Cerebellar cortex (tissue), 1 donor: ENCODE data around the gene C1orf105.
A peak's percentile ranks its signal among the peaks of the same experiment; 100 is the strongest.
"Not testable (repeated sequence)": the region's sequence is repeated elsewhere in the genome, so short reads cannot be mapped to it uniquely, and the experiment has no call there.

Experiments used
- DNase-seq: peaks from one replicate; pipeline ENCODE4 v3.0.0-alpha.2; 2015; ENCODE audit warnings: low spot score

The C1orf105 gene

DNA sequence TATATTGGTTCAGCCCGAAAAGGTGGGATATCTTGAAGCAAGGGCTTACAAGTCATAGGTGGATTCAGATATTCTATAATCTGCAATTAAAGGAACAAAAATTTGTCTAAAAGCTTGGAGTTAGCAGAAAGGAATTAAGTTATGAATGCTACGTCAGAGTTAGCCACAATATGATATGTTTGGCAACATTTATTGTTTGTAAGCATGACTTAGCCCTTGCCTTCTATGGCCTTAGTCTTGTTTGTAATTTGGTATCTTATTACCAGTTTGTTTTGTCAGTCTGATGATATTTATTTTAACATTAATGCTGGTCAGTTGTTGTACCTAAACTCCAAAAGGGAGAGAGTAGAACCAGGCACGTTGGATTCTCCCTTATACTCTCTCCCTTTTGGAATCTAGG, 69.4 kb downstream of the C1orf105 start:
- DNase-seq, result no peak

DNA sequence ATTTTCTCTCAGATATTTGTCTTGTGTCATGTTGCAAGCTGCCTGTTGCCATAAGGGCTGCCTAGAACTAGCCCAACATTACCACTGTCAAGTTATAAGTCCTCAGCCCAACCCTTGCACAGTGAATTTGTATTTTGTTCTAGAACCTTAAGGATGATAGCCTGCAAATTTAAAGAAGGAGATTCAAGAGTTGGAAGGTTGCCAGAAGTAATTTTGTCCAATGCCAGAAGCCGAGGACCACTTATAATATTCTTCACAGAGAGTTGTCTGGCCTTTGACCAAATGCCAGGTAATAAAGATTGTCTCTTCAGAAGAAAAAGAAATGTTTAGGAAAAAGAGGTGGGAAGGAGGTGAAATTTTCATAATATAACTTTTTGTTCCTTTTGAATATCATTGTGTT, 71.9 kb downstream of the C1orf105 start:
- no peak for DNase-seq

DNA sequence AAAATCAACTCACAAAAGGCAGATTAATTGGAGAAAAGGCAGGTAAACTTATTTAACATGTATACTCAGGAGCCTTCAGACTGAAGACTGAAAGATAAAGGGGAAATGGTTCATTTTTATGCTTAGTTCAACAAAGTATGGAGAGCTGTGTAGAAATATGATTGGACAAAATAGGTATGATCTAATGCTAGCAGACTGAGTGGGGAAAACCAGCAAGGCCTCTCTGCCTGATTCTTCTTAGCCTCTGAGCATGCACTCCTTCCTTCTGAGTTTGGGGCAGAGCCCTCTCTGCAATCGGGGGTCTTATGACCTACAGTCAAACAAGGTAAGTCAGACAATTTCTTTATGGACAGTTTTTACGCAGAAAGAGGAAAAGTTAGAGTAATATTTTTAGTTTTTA, 73.7 kb downstream of the C1orf105 start:
- no peak for DNase-seq

DNA sequence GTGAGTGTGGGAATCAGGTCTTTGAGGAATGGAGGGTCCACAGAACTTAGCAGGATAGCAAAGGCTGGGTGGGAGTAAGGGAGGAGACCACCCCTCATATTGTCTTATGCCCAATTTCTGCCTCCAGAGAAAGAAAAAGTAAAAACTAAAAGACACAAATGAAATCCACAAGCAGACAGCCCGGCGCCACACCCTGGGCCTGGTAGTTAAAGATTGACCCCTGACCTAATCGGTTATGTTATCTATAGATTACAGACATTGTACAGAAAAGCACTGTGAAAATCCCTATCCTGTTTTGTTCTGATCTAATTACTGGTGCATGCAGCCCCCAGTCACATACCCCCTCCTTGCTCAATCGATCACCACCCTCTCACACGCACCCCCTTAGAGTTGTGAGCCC, 75.6 kb downstream of the C1orf105 start:
- not testable (repeated sequence) for DNase-seq

DNA sequence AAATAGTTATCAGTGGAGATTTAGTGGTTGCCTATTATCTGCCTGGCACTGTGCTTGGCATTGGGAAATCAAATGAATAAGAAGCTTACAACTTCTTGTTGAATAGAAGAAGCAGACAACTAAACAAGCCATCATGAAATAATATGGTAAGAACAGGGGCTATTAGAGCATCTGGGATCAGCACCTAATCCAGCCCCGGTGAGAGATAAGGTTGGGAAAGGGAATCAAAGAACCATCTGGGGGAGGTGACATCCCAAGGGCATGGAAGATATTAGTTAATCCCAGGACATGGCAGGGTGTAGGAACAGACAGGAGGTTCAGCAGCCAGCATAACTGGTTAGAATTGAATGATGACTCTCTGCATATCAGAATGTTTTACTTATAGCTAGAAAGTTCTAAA, 76.2 kb downstream of the C1orf105 start:
- no peak for DNase-seq

DNA sequence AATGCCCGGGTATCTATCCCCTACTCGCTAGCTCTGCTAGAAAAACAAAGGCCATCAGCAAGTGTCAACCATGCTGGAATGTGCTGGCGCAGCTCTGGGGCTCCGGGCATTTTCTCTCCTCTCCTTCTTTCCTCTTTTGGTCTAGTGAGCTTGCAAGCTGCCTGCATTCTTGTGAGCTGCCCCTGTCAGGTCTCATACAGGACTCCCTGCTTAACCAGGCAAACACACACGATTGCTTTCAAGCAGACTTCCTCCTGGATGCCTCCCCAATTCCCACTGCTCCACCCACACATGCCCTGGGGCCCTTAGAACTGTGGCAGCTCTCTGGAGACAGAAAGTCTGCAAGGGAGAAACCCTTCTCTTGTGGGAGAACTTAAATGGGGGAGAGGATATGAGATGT, 76.7 kb downstream of the C1orf105 start:
- peak; percentile 12 for DNase-seq

DNA sequence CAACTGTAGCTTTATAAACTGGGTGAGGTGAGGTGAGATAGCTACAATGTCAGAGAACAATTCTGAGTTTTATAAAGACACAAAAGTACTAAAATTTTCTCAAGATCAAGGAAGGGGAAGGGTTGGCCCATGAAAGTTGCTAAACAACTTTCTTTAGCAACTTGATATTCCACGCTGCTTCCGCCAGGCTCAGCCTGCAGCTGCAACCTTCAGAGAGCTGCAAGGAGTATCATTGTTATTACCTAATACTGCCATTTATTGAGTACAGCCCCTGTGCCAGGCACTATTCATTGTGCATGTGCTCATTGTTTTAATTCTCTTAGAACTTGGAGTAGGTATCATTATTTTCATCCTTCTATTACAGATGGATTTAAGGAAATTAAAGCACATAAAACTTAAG, 78.4 kb downstream of the C1orf105 start:
- no peak for DNase-seq

DNA sequence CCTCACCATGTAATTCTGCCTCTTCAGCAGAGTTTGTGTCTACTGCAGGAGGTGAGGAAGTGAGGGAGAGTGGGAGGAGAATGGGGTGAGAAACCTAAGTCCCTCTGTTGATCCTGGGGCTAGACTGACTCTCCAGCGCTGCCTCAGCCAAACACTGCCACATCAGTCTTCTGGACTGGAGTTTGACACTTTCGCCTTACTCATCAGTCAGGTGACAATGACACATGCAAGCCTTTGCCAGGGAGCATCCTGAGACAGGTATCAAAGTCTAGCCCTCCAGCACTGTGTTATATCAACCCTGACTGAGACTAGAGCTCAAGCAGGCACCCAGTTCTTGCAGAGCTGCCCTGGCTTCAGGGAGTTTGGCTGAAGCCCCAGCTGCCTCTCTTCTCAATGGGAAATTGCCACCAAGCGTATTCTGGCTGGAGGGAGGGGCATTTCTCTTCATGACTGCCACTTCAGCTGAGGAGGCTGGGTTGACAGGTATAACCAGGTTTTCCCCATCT, 79.2 kb downstream of the C1orf105 start:
- DNase-seq, result no peak

DNA sequence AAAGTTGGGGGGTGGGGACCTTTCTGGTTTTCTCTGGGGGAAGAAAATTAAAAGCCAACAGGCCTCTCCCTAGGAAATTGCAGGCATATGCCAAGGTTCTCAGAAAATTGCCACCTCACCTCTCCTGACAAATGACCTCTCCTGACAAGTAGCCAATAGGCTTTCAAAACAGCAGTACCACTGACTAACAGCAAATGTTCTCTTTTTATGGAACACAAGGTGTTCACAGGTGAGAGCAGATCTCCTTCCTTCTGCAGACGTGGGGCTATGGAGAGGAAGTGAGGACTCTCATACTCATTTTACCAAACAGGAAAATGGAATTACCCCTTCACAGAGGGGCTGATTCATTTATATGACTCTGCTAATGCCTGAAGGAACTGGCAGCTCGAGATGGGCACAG, 79.7 kb downstream of the C1orf105 start:
- DNase-seq, result no peak

DNA sequence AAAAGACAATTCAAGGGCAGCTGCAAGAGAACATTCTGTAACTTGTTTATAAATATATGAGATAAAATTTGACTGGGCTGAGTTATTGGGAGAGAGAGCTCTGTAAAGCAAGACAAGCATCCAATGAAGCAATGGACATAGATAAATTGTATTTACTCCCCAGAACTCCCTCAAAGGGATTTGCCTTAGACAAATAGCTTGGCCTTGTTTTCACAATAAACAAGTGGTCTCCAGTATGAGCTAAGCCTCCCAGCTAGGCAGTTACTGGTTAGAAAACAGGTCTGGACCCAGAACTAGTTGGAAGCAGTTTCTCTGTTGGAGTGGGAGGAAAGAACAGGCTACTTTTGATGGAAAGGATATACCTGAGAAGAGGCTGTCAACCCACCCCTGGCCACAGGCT, 87.3 kb downstream of the C1orf105 start:
- no peak for DNase-seq

DNA sequence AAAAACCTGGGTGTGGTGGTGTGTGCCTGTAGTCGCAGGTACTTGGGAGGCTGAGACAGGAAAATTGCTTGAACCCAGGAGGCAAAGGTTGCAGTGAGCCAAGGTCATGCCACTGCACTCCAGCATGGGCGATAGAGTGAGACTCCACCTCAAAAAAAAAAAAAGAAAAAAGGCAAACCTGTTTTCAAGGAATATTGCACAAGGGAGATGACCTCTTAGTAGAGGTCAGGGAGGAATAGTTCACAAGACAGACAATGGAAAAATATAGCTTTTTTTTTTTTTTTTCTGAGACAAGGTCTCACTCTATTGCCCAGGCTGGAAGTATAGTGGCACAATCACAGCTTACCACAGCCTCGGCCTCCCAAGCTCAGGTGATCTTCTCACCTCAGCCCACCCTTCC, 90.0 kb downstream of the C1orf105 start:
- no peak for DNase-seq

DNA sequence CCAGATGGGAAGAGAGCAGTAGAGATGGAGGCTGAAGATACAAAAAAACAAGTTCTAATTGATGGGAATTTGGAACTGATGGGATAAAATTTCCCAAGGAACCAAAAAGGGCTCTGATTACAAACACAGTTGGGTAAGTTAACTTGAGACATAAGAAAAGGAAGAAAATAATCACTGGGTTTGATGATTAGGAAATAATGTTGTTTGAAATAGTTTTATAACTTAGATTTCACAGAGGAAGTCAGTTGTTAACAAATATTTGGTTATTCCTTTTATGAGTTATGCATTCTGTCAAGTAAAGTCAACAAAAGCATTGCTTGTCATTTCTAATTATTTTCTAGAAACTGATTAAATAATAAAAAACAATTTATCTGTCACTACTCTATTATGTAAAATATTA, 92.1 kb downstream of the C1orf105 start:
- DNase-seq, result no peak

DNA sequence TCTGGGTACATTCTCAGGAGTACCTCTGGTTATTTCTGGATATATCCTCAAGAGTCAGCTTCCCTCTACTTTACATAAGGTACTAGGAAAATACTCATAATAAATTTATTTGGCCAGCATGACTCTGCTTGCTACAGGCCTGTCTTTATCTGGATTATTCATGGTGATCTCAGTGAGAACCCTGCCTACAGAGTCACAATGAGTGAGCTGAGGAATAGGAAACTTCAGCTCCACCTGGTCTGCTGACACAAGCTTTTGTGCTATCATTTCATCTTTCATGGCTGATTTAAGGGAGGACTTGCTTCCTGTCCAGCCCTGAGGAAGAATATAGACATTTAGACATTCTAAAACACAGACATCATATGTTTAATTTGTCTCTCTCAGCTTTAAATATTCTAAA, 93.0 kb downstream of the C1orf105 start:
- no peak for DNase-seq

DNA sequence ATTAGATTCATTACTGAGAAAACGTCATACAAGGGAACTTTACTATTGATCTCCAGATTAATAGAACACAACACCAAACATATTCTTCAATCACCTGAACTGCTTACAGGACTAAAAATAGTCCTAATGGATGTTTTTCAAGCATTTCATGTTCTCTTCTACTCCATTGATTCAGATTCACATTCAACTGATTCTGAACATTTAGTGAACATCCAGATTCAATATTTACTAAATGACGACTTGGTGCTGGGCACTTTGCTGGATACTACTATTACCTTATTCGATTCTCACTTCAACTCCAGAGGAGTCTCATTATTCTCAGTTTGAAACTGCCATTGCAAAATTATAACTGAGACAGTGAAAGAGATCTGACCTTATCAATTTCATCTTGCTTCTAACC, 93.6 kb downstream of the C1orf105 start:
- no peak for DNase-seq

DNA sequence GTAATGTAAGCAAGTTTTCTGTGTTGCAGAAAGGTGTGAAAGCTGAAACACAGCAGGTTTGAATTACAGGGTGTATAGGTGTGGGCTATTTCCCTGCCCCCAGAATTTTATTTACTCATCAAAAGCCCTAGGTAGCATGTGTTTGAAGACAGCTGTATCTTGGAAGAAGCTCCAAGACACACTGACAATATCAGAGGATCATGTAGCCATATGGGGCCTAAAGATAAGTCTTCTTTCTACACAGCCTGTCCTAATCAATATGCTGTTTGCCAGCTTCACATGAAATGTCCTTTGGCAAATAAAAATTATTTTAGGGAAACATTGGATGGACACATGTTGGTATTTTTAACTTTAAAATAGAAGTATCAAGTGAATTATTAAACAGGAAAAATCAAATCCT, 95.0 kb downstream of the C1orf105 start:
- DNase-seq, result no peak

DNA sequence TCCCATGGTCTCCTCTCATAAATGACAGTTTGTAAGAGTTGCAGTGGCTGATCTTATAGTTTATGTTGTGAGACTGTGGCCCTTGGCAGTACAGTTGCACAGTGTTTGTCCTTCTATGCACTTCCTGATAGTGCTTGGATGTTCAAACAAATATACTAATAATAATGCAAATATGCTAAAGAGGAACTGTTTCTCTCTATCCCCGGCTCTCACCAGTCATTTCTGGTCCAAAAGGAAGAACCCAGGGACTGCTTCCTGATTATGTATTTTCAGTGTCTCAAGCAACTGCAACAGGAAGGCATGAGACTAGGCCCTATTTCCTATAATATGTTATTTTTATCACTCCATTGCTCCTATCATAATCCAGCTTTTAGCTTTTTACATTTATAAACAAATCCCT, 95.4 kb downstream of the C1orf105 start:
- DNase-seq, result no peak

DNA sequence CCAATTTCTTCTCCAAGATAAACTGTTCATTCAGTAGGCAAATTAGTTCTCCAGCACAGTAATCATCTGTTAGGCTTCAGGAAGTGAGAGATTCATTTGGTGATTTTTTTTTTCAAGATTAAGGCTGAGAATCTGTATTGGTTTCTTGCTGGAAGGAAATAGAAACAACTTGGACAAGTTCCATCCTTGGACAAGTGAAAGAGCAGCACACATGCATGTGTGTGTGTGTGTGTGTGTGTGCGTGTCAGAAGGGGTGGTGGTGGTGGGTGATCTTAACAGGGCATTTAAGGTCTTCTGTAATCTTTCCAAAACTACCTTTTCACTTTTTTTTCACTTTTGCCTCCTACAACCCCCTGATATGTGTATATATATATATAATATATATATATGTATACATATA, 96.6 kb downstream of the C1orf105 start:
- DNase-seq, result no peak

DNA sequence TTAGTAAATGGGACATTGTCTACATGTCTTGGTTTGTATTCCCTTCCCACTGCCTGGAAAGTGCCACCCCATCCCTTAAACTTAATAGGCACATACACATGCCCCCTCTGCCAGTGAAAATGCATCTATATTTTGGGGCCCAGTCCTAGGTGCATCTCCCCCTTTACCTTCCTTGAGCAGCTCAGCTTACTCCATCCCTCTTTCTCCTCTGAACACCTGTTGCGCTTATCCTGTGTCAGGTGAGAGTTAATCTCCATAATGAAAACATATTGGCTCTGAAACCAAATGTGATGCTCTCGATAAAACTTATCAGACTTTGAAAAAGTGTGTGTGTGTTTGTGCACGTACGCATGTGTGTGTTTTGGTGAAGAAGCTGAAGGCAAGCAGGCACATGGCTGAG, 97.1 kb downstream of the C1orf105 start:
- no peak for DNase-seq
